HG03025 (cell line): ENCODE data around the gene NUP210.

Experiments used
- ATAC-seq: cut with Tn5 transposase; IDR thresholded peaks from one replicate; pipeline ENCODE4 v1.9.1; 2021; ENCODE audit warnings: mild to moderate bottlenecking, moderate library complexity; ENCODE audit not compliant: unreplicated experiment, low FRiP score

Gene NUP210

GRCh38 chr3:13408890-13409289 lies 11.2 kb downstream of the NUP210 start:
- no peak for ATAC-seq

GRCh38 chr3:13407926-13408325 lies 12.2 kb downstream of the NUP210 start:
- no peak for ATAC-seq

GRCh38 chr3:13407475-13407874 lies 12.6 kb downstream of the NUP210 start:
- no peak for ATAC-seq

GRCh38 chr3:13406190-13406589 lies 13.9 kb downstream of the NUP210 start:
- no peak for ATAC-seq

GRCh38 chr3:13405614-13406013 lies 14.5 kb downstream of the NUP210 start:
- ATAC-seq, result no peak

GRCh38 chr3:13404626-13405452 lies 15.3 kb downstream of the NUP210 start:
- ATAC-seq, result no peak

GRCh38 chr3:13403847-13404246 lies 16.3 kb downstream of the NUP210 start:
- ATAC-seq, result no peak

GRCh38 chr3:13403213-13403819 lies 16.8 kb downstream of the NUP210 start:
- ATAC-seq, result no peak

GRCh38 chr3:13401149-13401548 lies 19.0 kb downstream of the NUP210 start:
- no peak for ATAC-seq

- ATAC-seq, result no peak
These were observed 19.9 kb downstream of the NUP210 start for GRCh38 chr3:13400114-13400673.

GRCh38 chr3:13399603-13400002 lies 20.5 kb downstream of the NUP210 start:
- no peak for ATAC-seq

- no peak for ATAC-seq
These were observed 22.8 kb downstream of the NUP210 start for GRCh38 chr3:13397316-13397715.

- no peak for ATAC-seq
These were observed 25.8 kb downstream of the NUP210 start for GRCh38 chr3:13394363-13394762.

GRCh38 chr3:13393427-13394360 lies 26.4 kb downstream of the NUP210 start:
- ATAC-seq, result no peak

- ATAC-seq, result no peak
These were observed 28.8 kb downstream of the NUP210 start for GRCh38 chr3:13391308-13391707.

- no peak for ATAC-seq
These were observed 30.7 kb downstream of the NUP210 start for GRCh38 chr3:13389378-13389777.

GRCh38 chr3:13388816-13389215 lies 31.3 kb downstream of the NUP210 start:
- ATAC-seq, result no peak

GRCh38 chr3:13385373-13385965 lies 34.7 kb downstream of the NUP210 start:
- no peak for ATAC-seq

- no peak for ATAC-seq
These were observed 39.2 kb downstream of the NUP210 start for GRCh38 chr3:13380971-13381370.

GRCh38 chr3:13379201-13379830 lies 40.8 kb downstream of the NUP210 start:
- ATAC-seq, result no peak
